ENCODE data around the gene WDR59. TPM values are rescaled to one million over a fixed set of nuclear protein-coding genes. Genes with fewer than 3 reads are reported as not detected.

WDR59 gene
- total RNA-seq, 1 donor from 2014 or later, result 16.7 TPM

- Histone ChIP-seq H3K4me1 (ENCODE audit: control insufficient read depth in 3 of 3, insufficient read depth in 3 of 3, low read length in 3 of 3) (no peaks in the 10 kb centered on the region), H3K9ac (ENCODE audit: low read depth in 1 of 3, low read length in 3 of 3) (no peak overlapping the region), H3K36me3 (ENCODE audit: control insufficient read depth in 3 of 3, insufficient read depth in 3 of 3, low read length in 3 of 3) (peaks cover 9 to 46% (median 30%) of the 10 kb centered on the region in 3 donors), H3K27me3 (ENCODE audit: control insufficient read depth in 3 of 3, insufficient read depth in 3 of 3, low read length in 3 of 3) (no peaks in the 10 kb centered on the region), H3K9me3 (ENCODE audit: control insufficient read depth in 3 of 3, low read length in 3 of 3) (no peaks in the 10 kb centered on the region), H3K27ac (ENCODE audit: low read depth, low read length) (no peak overlapping the region), H3K4me3 (ENCODE audit: low read length in 3 of 3) (no peak overlapping the region)
Measured at GRCh38 chr16:74896389-74897370, 88.2 kb downstream of the WDR59 start.

GRCh38 chr16:74893541-74893940 is 91.4 kb downstream of the WDR59 start:
- no peaks in the 10 kb centered on the region for H3K9me3 ChIP-seq (ENCODE audit: control insufficient read depth in 3 of 3, low read length in 3 of 3)
- H3K9ac ChIP-seq (ENCODE audit: low read depth in 1 of 3, low read length in 3 of 3), result no peak overlapping the region
- no peak overlapping the region for H3K4me3 ChIP-seq (ENCODE audit: low read length in 3 of 3)
- H3K4me1 ChIP-seq (ENCODE audit: control insufficient read depth in 3 of 3, insufficient read depth in 3 of 3, low read length in 3 of 3), result no peaks in the 10 kb centered on the region
- H3K27ac ChIP-seq (ENCODE audit: low read depth, low read length), result no peak overlapping the region
- H3K27me3 ChIP-seq (ENCODE audit: control insufficient read depth in 3 of 3, insufficient read depth in 3 of 3, low read length in 3 of 3), result no peaks in the 10 kb centered on the region
- H3K36me3 ChIP-seq (ENCODE audit: control insufficient read depth in 3 of 3, insufficient read depth in 3 of 3, low read length in 3 of 3), result peaks cover 13 to 47% (median 42%) of the 10 kb centered on the region in 3 donors

- Histone ChIP-seq H3K4me3 (ENCODE audit: low read length in 3 of 3) (no peak overlapping the region), H3K27ac (ENCODE audit: low read depth, low read length) (no peak overlapping the region), H3K27me3 (ENCODE audit: control insufficient read depth in 3 of 3, insufficient read depth in 3 of 3, low read length in 3 of 3) (no peaks in the 10 kb centered on the region), H3K4me1 (ENCODE audit: control insufficient read depth in 3 of 3, insufficient read depth in 3 of 3, low read length in 3 of 3) (no peaks in the 10 kb centered on the region), H3K9ac (ENCODE audit: low read depth in 1 of 3, low read length in 3 of 3) (no peak overlapping the region), H3K9me3 (ENCODE audit: control insufficient read depth in 3 of 3, low read length in 3 of 3) (no peaks in the 10 kb centered on the region), H3K36me3 (ENCODE audit: control insufficient read depth in 3 of 3, insufficient read depth in 3 of 3, low read length in 3 of 3) (peaks cover 18 to 50% (median 45%) of the 10 kb centered on the region in 3 donors)
Measured at GRCh38 chr16:74892574-74893461, 92.1 kb downstream of the WDR59 start.

- Histone ChIP-seq H3K4me3 (ENCODE audit: low read length in 3 of 3) (no peak overlapping the region), H3K9ac (ENCODE audit: low read depth in 1 of 3, low read length in 3 of 3) (no peak overlapping the region), H3K9me3 (ENCODE audit: control insufficient read depth in 3 of 3, low read length in 3 of 3) (no peaks in the 10 kb centered on the region), H3K27me3 (ENCODE audit: control insufficient read depth in 3 of 3, insufficient read depth in 3 of 3, low read length in 3 of 3) (no peaks in the 10 kb centered on the region), H3K36me3 (ENCODE audit: control insufficient read depth in 3 of 3, insufficient read depth in 3 of 3, low read length in 3 of 3) (peaks cover 30 to 72% (median 70%) of the 10 kb centered on the region in 3 donors), H3K27ac (ENCODE audit: low read depth, low read length) (no peak overlapping the region), H3K4me1 (ENCODE audit: control insufficient read depth in 3 of 3, insufficient read depth in 3 of 3, low read length in 3 of 3) (no peaks in the 10 kb centered on the region)
Measured at GRCh38 chr16:74888888-74889287, 96.0 kb downstream of the WDR59 start.

GRCh38 chr16:74888232-74888862 is 96.6 kb downstream of the WDR59 start:
- Histone ChIP-seq H3K9ac (ENCODE audit: low read depth in 1 of 3, low read length in 3 of 3) (no peak overlapping the region), H3K9me3 (ENCODE audit: control insufficient read depth in 3 of 3, low read length in 3 of 3) (no peaks in the 10 kb centered on the region), H3K36me3 (ENCODE audit: control insufficient read depth in 3 of 3, insufficient read depth in 3 of 3, low read length in 3 of 3) (peaks cover 30 to 73% (median 70%) of the 10 kb centered on the region in 3 donors), H3K4me3 (ENCODE audit: low read length in 3 of 3) (no peak overlapping the region), H3K27ac (ENCODE audit: low read depth, low read length) (no peak overlapping the region), H3K27me3 (ENCODE audit: control insufficient read depth in 3 of 3, insufficient read depth in 3 of 3, low read length in 3 of 3) (no peaks in the 10 kb centered on the region), H3K4me1 (ENCODE audit: control insufficient read depth in 3 of 3, insufficient read depth in 3 of 3, low read length in 3 of 3) (no peaks in the 10 kb centered on the region)

- H3K36me3 ChIP-seq (ENCODE audit: control insufficient read depth in 3 of 3, insufficient read depth in 3 of 3, low read length in 3 of 3), result peaks cover 24 to 64% (median 63%) of the 10 kb centered on the region in 3 donors
Measured at GRCh38 chr16:74887084-74887483, 97.8 kb downstream of the WDR59 start.

GRCh38 chr16:74877706-74878105 is 107.2 kb downstream of the WDR59 start:
- H3K4me1 ChIP-seq (ENCODE audit: control insufficient read depth in 3 of 3, insufficient read depth in 3 of 3, low read length in 3 of 3), result no peaks in the 10 kb centered on the region
- no peak overlapping the region for H3K9ac ChIP-seq (ENCODE audit: low read depth in 1 of 3, low read length in 3 of 3)
- no peak overlapping the region for H3K4me3 ChIP-seq (ENCODE audit: low read length in 3 of 3)
- no peak overlapping the region for H3K27ac ChIP-seq (ENCODE audit: low read depth, low read length)
- no peaks in the 10 kb centered on the region for H3K27me3 ChIP-seq (ENCODE audit: control insufficient read depth in 3 of 3, insufficient read depth in 3 of 3, low read length in 3 of 3)
- H3K36me3 ChIP-seq (ENCODE audit: control insufficient read depth in 3 of 3, insufficient read depth in 3 of 3, low read length in 3 of 3), result peaks cover 10 to 29% (median 19%) of the 10 kb centered on the region in 3 donors
- H3K9me3 ChIP-seq (ENCODE audit: control insufficient read depth in 3 of 3, low read length in 3 of 3), result no peaks in the 10 kb centered on the region

More at GRCh38 chr16:74887084-74887483, 97.8 kb downstream of the WDR59 start:
- Histone ChIP-seq H3K9me3 (ENCODE audit: control insufficient read depth in 3 of 3, low read length in 3 of 3) (no peaks in the 10 kb centered on the region), H3K9ac (ENCODE audit: low read depth in 1 of 3, low read length in 3 of 3) (no peak overlapping the region), H3K4me3 (ENCODE audit: low read length in 3 of 3) (no peak overlapping the region), H3K27ac (ENCODE audit: low read depth, low read length) (no peak overlapping the region), H3K4me1 (ENCODE audit: control insufficient read depth in 3 of 3, insufficient read depth in 3 of 3, low read length in 3 of 3) (no peaks in the 10 kb centered on the region), H3K27me3 (ENCODE audit: control insufficient read depth in 3 of 3, insufficient read depth in 3 of 3, low read length in 3 of 3) (no peaks in the 10 kb centered on the region)

- Histone ChIP-seq H3K9ac (ENCODE audit: low read depth in 1 of 3, low read length in 3 of 3) (no peak overlapping the region), H3K4me3 (ENCODE audit: low read length in 3 of 3) (no peak overlapping the region), H3K36me3 (ENCODE audit: control insufficient read depth in 3 of 3, insufficient read depth in 3 of 3, low read length in 3 of 3) (peaks cover 10 to 23% (median 18%) of the 10 kb centered on the region in 3 donors), H3K27ac (ENCODE audit: low read depth, low read length) (no peak overlapping the region), H3K27me3 (ENCODE audit: control insufficient read depth in 3 of 3, insufficient read depth in 3 of 3, low read length in 3 of 3) (no peaks in the 10 kb centered on the region), H3K9me3 (ENCODE audit: control insufficient read depth in 3 of 3, low read length in 3 of 3) (no peaks in the 10 kb centered on the region), H3K4me1 (ENCODE audit: control insufficient read depth in 3 of 3, insufficient read depth in 3 of 3, low read length in 3 of 3) (no peaks in the 10 kb centered on the region)
Measured at GRCh38 chr16:74874912-74875546, 109.9 kb downstream of the WDR59 start.

GRCh38 chr16:74874123-74874522 is 110.8 kb downstream of the WDR59 start:
- Histone ChIP-seq H3K4me1 (ENCODE audit: control insufficient read depth in 3 of 3, insufficient read depth in 3 of 3, low read length in 3 of 3) (no peaks in the 10 kb centered on the region), H3K9ac (ENCODE audit: low read depth in 1 of 3, low read length in 3 of 3) (no peak overlapping the region), H3K27ac (ENCODE audit: low read depth, low read length) (no peak overlapping the region), H3K9me3 (ENCODE audit: control insufficient read depth in 3 of 3, low read length in 3 of 3) (no peaks in the 10 kb centered on the region), H3K36me3 (ENCODE audit: control insufficient read depth in 3 of 3, insufficient read depth in 3 of 3, low read length in 3 of 3) (peaks cover 10 to 21% (median 18%) of the 10 kb centered on the region in 3 donors), H3K4me3 (ENCODE audit: low read length in 3 of 3) (no peak overlapping the region), H3K27me3 (ENCODE audit: control insufficient read depth in 3 of 3, insufficient read depth in 3 of 3, low read length in 3 of 3) (no peaks in the 10 kb centered on the region)

Data from skeletal muscle tissue (tissue), 4 donors.